ENCODE data around the gene SYNJ2.
A peak's percentile ranks its signal among the peaks of the same experiment; 100 is the strongest.

- no peak for TF ChIP-seq CTCF (conservative IDR thresholded peaks at IDR 0.05; ENCODE audit: low read depth, low read length)
- TF ChIP-seq POLR2A (IDR thresholded peaks at IDR 0.05; ENCODE audit: low read depth, low read length), result no peak
- no peak for TF ChIP-seq SMC3 (IDR thresholded peaks at IDR 0.05; ENCODE audit: low read depth, low read length)
- TF ChIP-seq MAZ (IDR thresholded peaks at IDR 0.05; ENCODE audit: borderline replicate concordance, low read depth, low read length), result 0 out of 2 replicates have a peak, but pooled peaks have one; percentile 33
Measured at GRCh38 chr6:158018851-158019361, 37.2 kb downstream of the SYNJ2 start.
